HCT116 (cell line): Measurements from ENCODE around the gene PPM1D. TPM values are rescaled to one million over a fixed set of nuclear protein-coding genes. Genes with fewer than 3 reads are reported as not detected.

ENCODE experiments used
- ATAC-seq: fragments of 200-7000 bp; cut with Tn5 transposase; 2 replicates; pipeline ENCODE4 v1.9.1; 2020; ENCODE audit warnings: mild to moderate bottlenecking, moderate library complexity
- BruUV-seq: library from RNA; stranded (reverse); fragments of 400-500 nt; replicated peaks from 2 replicates; lab custom pipeline; 2021; lab: Mats Ljungman, UMichigan
- CTCF ChIA-PET: fragments of 300-600 bp; sonication (Branson Sonifier 250); formaldehyde crosslinking; loops from one replicate; lab custom pipeline; 2021; ENCODE audit warnings: antibody characterized with exemption; lab: Charles Lee
- POLR2A ChIA-PET: fragments of 300-600, 350-600 bp; sonication (Branson Sonifier 250); formaldehyde crosslinking; loops from one replicate; lab custom pipeline; 2021; ENCODE audit warnings: antibody characterized with exemption; lab: Charles Lee
- RAD21 ChIA-PET, 2 experiments: fragments of 300-600 bp; sonication (Branson Sonifier 250); formaldehyde crosslinking; loops; one replicate each; lab custom pipeline; 2023; ENCODE audit warnings: low total read pairs in 2 of 2; ENCODE audit not compliant: uncharacterized antibody in 2 of 2, unreplicated experiment in 2 of 2, low non-redundant PET in 1 of 2; lab: Charles Lee
- DNase-seq: peaks from one replicate; pipeline ENCODE4 v3.0.0-alpha.2; 2010; ENCODE audit warnings: low read depth, low spot score
- H2AFZ ChIP-seq: fragments of 200-600 bp; shearing (Covaris generic), sonication (generic); 2 replicates; pipeline ENCODE4 v1.6.1; 2017; ENCODE audit warnings: low read depth, mixed run types, mixed read lengths, antibody characterized with exemption, low read length; ENCODE audit not compliant: poor library complexity, severe bottlenecking
- H3K27ac ChIP-seq: 2 replicates; pipeline ENCODE4 v1.5.1; 2012; ENCODE audit warnings: low read depth, low read length
- H3K27me3 ChIP-seq: fragments of 200-600 bp; sonication (generic); 2 replicates; pipeline ENCODE4 v1.6.1; 2016; ENCODE audit warnings: mixed run types, low read length, mixed read lengths; ENCODE audit not compliant: insufficient read depth
- H3K36me3 ChIP-seq, 2 experiments: fragments of 200-500 bp in 1 of 2; fragments of 200-600 bp in 1 of 2; sonication (Bioruptor generic) in 1 of 2; sonication (generic) in 1 of 2; 2 replicates each; pipeline versions ENCODE4 v1.5.1 to v1.6.1; 2014 to 2016; ENCODE audit warnings: low read length in 2 of 2, inconsistent platforms in 1 of 2, mixed read lengths in 1 of 2, mixed run types in 1 of 2; ENCODE audit not compliant: insufficient read depth in 2 of 2, control insufficient read depth in 1 of 2
- H3K4me1 ChIP-seq, 2 experiments: fragments of 200-600 bp in 1 of 2; sonication (generic) in 1 of 2; 2 replicates each; pipeline versions ENCODE4 v1.5.1 to v1.6.1; 2012 to 2017; ENCODE audit warnings: low read length in 2 of 2, inconsistent platforms in 1 of 2, mild to moderate bottlenecking in 1 of 2, mixed read lengths in 1 of 2, mixed run types in 1 of 2, moderate library complexity in 1 of 2; ENCODE audit not compliant: insufficient read depth in 2 of 2, control insufficient read depth in 1 of 2
- H3K4me2 ChIP-seq: fragments of 200-600 bp; sonication (generic); 2 replicates; pipeline ENCODE4 v1.6.1; 2017; ENCODE audit warnings: mixed run types, low read length, mixed read lengths
- H3K4me3 ChIP-seq, 2 experiments: fragments of 200-600 bp in 1 of 2; sonication (generic) in 1 of 2; replicated peaks in 1 of 2; 2 replicates each; pipeline ENCODE4 v1.5.1; 2011 to 2016; ENCODE audit warnings: low read length in 2 of 2, control low read depth in 1 of 2, low read depth in 1 of 2, mild to moderate bottlenecking in 1 of 2, mixed read lengths in 1 of 2, mixed run types in 1 of 2
- H3K79me2 ChIP-seq: fragments of 200-600 bp; sonication (generic); 2 replicates; pipeline ENCODE4 v1.6.1; 2017; ENCODE audit warnings: mild to moderate bottlenecking, mixed run types, low read length, moderate library complexity, mixed read lengths; ENCODE audit not compliant: insufficient read depth
- H3K9ac ChIP-seq: fragments of 200-600 bp; sonication (generic); 2 replicates; pipeline ENCODE4 v1.6.1; 2016; ENCODE audit warnings: low read length, mixed read lengths
- H3K9me2 ChIP-seq: fragments of 200-600 bp; sonication (generic), shearing (Covaris generic); 2 replicates; pipeline ENCODE4 v1.6.1; 2017; ENCODE audit warnings: mixed run types, mild to moderate bottlenecking, moderate library complexity; ENCODE audit not compliant: insufficient read depth
- H3K9me3 ChIP-seq, 2 experiments: fragments of 200-500 bp in 1 of 2; fragments of 200-600 bp in 1 of 2; sonication (Bioruptor generic) in 1 of 2; sonication (generic) in 1 of 2; 2 replicates each; pipeline ENCODE4 v1.6.1; 2014 to 2017; ENCODE audit warnings: low read length in 2 of 2, mixed read lengths in 2 of 2, inconsistent platforms in 1 of 2, low read depth in 1 of 2, mild to moderate bottlenecking in 1 of 2, mixed run types in 1 of 2, moderate library complexity in 1 of 2; ENCODE audit not compliant: control insufficient read depth in 1 of 2, insufficient read depth in 1 of 2
- H4K20me1 ChIP-seq: fragments of 200-600 bp; sonication (generic), shearing (Covaris generic); 2 replicates; pipeline ENCODE4 v1.6.1; 2017; ENCODE audit warnings: mixed run types, mild to moderate bottlenecking, moderate library complexity; ENCODE audit not compliant: insufficient read depth
- ATF3 ChIP-seq: IDR thresholded peaks from 2 replicates; pipeline ENCODE4 v1.6.1; 2012
- CBX3 ChIP-seq: IDR thresholded peaks from 2 replicates; pipeline ENCODE4 v1.6.1; 2012; ENCODE audit warnings: low read depth
- CEBPB ChIP-seq: IDR thresholded peaks from 2 replicates; pipeline ENCODE4 v1.6.1; 2012; ENCODE audit warnings: low read depth
- CTCF ChIP-seq, 3 experiments: fragments of 200-600 bp in 1 of 3; sonication (generic) in 1 of 3; IDR thresholded peaks in 2 of 3; conservative IDR thresholded peaks in 1 of 3; 2 replicates each; pipeline ENCODE4 v1.5.1; 2012 to 2017; ENCODE audit warnings: low read depth in 2 of 3, low read length in 2 of 3, antibody characterized with exemption in 1 of 3, borderline replicate concordance in 1 of 3, control low read depth in 1 of 3, mild to moderate bottlenecking in 1 of 3, mixed read lengths in 1 of 3, mixed run types in 1 of 3, moderate library complexity in 1 of 3; ENCODE audit not compliant: insufficient read depth in 1 of 3
- EGR1 ChIP-seq: IDR thresholded peaks from 2 replicates; pipeline ENCODE4 v1.6.1; 2012; ENCODE audit warnings: low read depth
- ELF1 ChIP-seq: IDR thresholded peaks from 2 replicates; pipeline ENCODE4 v1.6.1; 2012; ENCODE audit warnings: low read depth, borderline replicate concordance
- EZH2 ChIP-seq: fragments of 200-600 bp; sonication (generic); IDR thresholded peaks from 2 replicates; pipeline ENCODE4 v1.6.1; 2017; ENCODE audit warnings: antibody characterized with exemption, mixed run types
- EZH2phosphoT487 ChIP-seq: fragments of 200-600 bp; IDR thresholded peaks from 2 replicates; pipeline ENCODE4 v1.6.1; 2018; ENCODE audit warnings: antibody characterized with exemption, borderline replicate concordance
- FOSL1 ChIP-seq: IDR thresholded peaks from 2 replicates; pipeline ENCODE4 v1.6.1; 2012; ENCODE audit warnings: low read depth
- MAX ChIP-seq: IDR thresholded peaks from 2 replicates; pipeline ENCODE4 v1.6.1; 2012
- POLR2A ChIP-seq: IDR thresholded peaks from 2 replicates; pipeline ENCODE4 v1.7.0; 2011; ENCODE audit warnings: borderline replicate concordance; ENCODE audit not compliant: insufficient read depth, insufficient read length; ENCODE audit errors: extremely low read depth
- RAD21 ChIP-seq: IDR thresholded peaks from 2 replicates; pipeline ENCODE4 v1.6.1; 2012; ENCODE audit warnings: low read depth, mild to moderate bottlenecking
- REST ChIP-seq: IDR thresholded peaks from 2 replicates; pipeline ENCODE4 v1.6.1; 2012; ENCODE audit warnings: low read depth
- SIN3A ChIP-seq: IDR thresholded peaks from 2 replicates; pipeline ENCODE4 v1.6.1; 2012; ENCODE audit warnings: low read depth
- SP1 ChIP-seq: IDR thresholded peaks from 2 replicates; pipeline ENCODE4 v1.6.1; 2012; ENCODE audit warnings: low read depth
- SRF ChIP-seq: IDR thresholded peaks from 2 replicates; pipeline ENCODE4 v1.6.1; 2012; ENCODE audit warnings: low read depth
- TCF7L2 ChIP-seq: IDR thresholded peaks from 2 replicates; pipeline ENCODE4 v1.7.0; 2011; ENCODE audit warnings: borderline replicate concordance, inconsistent platforms; ENCODE audit not compliant: insufficient read depth, insufficient read length; ENCODE audit errors: extremely low read depth
- ZBTB33 ChIP-seq: IDR thresholded peaks from 2 replicates; pipeline ENCODE4 v1.6.1; 2011; ENCODE audit warnings: mild to moderate bottlenecking, low read length, moderate library complexity; ENCODE audit not compliant: insufficient replicate concordance; ENCODE audit errors: extremely low read depth
- ZFX ChIP-seq: fragments of 450-650 bp; IDR thresholded peaks from 2 replicates; pipeline ENCODE4 v1.6.1; 2017
- ZNF274 ChIP-seq: fragments of 200-500 bp; sonication (Bioruptor generic); IDR thresholded peaks from 2 replicates; pipeline ENCODE4 v1.6.1; 2014; ENCODE audit warnings: mild to moderate bottlenecking, low read depth, low read length, inconsistent platforms
- intact Hi-C: fragments of 100-400 bp; cut with micrococcal nuclease; formaldehyde crosslinking; loops from 2 replicates; pipeline ENCODE4 v1.10.0; 2022
- total RNA-seq: library from RNA; stranded (reverse); gene quantifications from one replicate; pipeline ENCODE4 v1.2.1, GENCODE V29; 2021; ENCODE audit not compliant: unreplicated experiment

The PPM1D gene
- total RNA-seq, 1 experiment from 2014 or later, result 29.1 TPM

- H3K4me2 ChIP-seq, result no peak overlapping the region
- ATAC-seq (no peak), DNase-seq (no peak)
- H3K9me3 ChIP-seq, result no peaks in the 10 kb centered on the region
- H4K20me1 ChIP-seq, result no peaks in the 10 kb centered on the region
- ChIA-PET POLR2A (no interaction called here), RAD21 (no interaction called here), CTCF (no interaction called here)
- BruUV-seq, result no TSS peak
- no peaks in the 10 kb centered on the region for H3K9me2 ChIP-seq
- H3K9ac ChIP-seq, result no peak overlapping the region
- no peaks in the 10 kb centered on the region for H3K36me3 ChIP-seq
- no peaks in the 10 kb centered on the region for H3K79me2 ChIP-seq
- H3K27me3 ChIP-seq, result no peaks in the 10 kb centered on the region
- H3K4me1 ChIP-seq, result peaks cover 19 to 37% of the 10 kb centered on the region in 2 experiments
- TF ChIP-seq MAX (no peak), EZH2 (no peak), ZNF274 (no peak), CBX3 (no peak), ELF1 (no peak), POLR2A (no peak), SP1 (no peak), CEBPB (no peak), EGR1 (no peak), ZBTB33 (no peak), REST (no peak), TCF7L2 (no peak), RAD21 (no peak), ZFX (no peak), SRF (no peak), ATF3 (no peak), SIN3A (no peak), FOSL1 (no peak), CTCF (IDR thresholded peaks at IDR 0.05 in 2 of 3, conservative IDR thresholded peaks at IDR 0.05 in 1 of 3; ENCODE audit: borderline replicate concordance in 1 of 3, insufficient read depth in 1 of 3, low read depth in 2 of 3, low read length in 2 of 3) (no peak), EZH2phosphoT487 (no peak)
- intact Hi-C loops, result no loop called here
- no peak overlapping the region for H3K4me3 ChIP-seq
- H2AFZ ChIP-seq, result no peak overlapping the region
- H3K27ac ChIP-seq, result no peak overlapping the region
Observed at GRCh38 chr17:60680754-60681153, 80.8 kb downstream of the PPM1D start.
